Peyer's patch (tissue), 4 donors: ENCODE results near the gene AHI1. TPM values are rescaled to one million over a fixed set of nuclear protein-coding genes. Genes with fewer than 3 reads are reported as not detected.
A peak's percentile ranks its signal among the peaks of the same experiment; 100 is the strongest.

Experiments used
- DNase-seq, 3 donors: peaks; one replicate each; pipeline ENCODE4 v3.0.0-alpha.2; 2017 to 2019
- H3K27ac ChIP-seq, 4 donors: fragments of 200-600 bp; sonication (generic); one replicate each; pipeline ENCODE4 v1.5.1; 2016 to 2019
- H3K27me3 ChIP-seq, 2 donors: fragments of 200-600 bp; sonication (generic); one replicate each; pipeline ENCODE4 v1.5.1; 2019
- H3K36me3 ChIP-seq, 3 donors: fragments of 200-600 bp; sonication (generic); one replicate each; pipeline ENCODE4 v1.5.1; 2016 to 2019
- H3K4me1 ChIP-seq, 4 donors: fragments of 200-600 bp; sonication (generic); one replicate each; pipeline ENCODE4 v1.5.1; 2016 to 2019
- H3K4me3 ChIP-seq, 4 donors: fragments of 200-600 bp; sonication (generic); 1 replicate in 3 of 4; 2 replicates in 1 of 4; pipeline ENCODE4 v1.5.1; 2016 to 2019; ENCODE audit warnings: mild to moderate bottlenecking in 1 of 4
- H3K9me3 ChIP-seq, 4 donors: fragments of 200-600 bp; sonication (generic); one replicate each; pipeline ENCODE4 v1.5.1; 2016 to 2019; ENCODE audit warnings: mild to moderate bottlenecking in 1 of 4
- CTCF ChIP-seq, 6 experiments: fragments of 450-650 bp in 4 of 6; fragments of 200-600 bp in 2 of 6; sonication (generic) in 1 of 6; IDR thresholded peaks; one replicate each; pipeline ENCODE4 v1.5.1; 2017 to 2019; ENCODE audit warnings: antibody characterized with exemption in 6 of 6, mild to moderate bottlenecking in 3 of 6, moderate library complexity in 1 of 6
- POLR2A ChIP-seq, 2 donors: fragments of 450-650 bp; IDR thresholded peaks; one replicate each; pipeline ENCODE4 v1.5.1; 2017; ENCODE audit warnings: antibody characterized with exemption in 2 of 2, mild to moderate bottlenecking in 2 of 2, moderate library complexity in 2 of 2
- total RNA-seq, 4 donors: library from RNA; depleted of rRNA; stranded (reverse); fragments of >200 nt; gene quantifications; one replicate each; pipeline ENCODE4 v1.1.0, GENCODE V29; 2016

The AHI1 gene
- total RNA-seq, 4 donors from 2014 or later, result 4.4 to 141 (median 17.6) TPM

GRCh38 chr6:135261872-135262725 lies 235.4 kb downstream of the AHI1 start:
- Histone ChIP-seq H3K27me3 (no peaks in the 10 kb centered on the region), H3K4me1 (peaks cover 0 to 4% (median 0%) of the 10 kb centered on the region in 4 donors), H3K4me3 (no peak overlapping the region), H3K36me3 (no peaks in the 10 kb centered on the region), H3K9me3 (no peaks in the 10 kb centered on the region), H3K27ac (no peak overlapping the region)
- TF ChIP-seq POLR2A (IDR thresholded peaks at IDR 0.05) (no peak), CTCF (IDR thresholded peaks at IDR 0.05) (no peak)
- DNase-seq, result no peak

- no peaks in the 10 kb centered on the region for H3K36me3 ChIP-seq
- H3K27ac ChIP-seq, result no peak overlapping the region
- H3K4me3 ChIP-seq, result no peak overlapping the region
- H3K9me3 ChIP-seq, result no peaks in the 10 kb centered on the region
- no peak for DNase-seq
- TF ChIP-seq POLR2A (IDR thresholded peaks at IDR 0.05) (no peak), CTCF (IDR thresholded peaks at IDR 0.05) (no peak)
- H3K27me3 ChIP-seq, result no peaks in the 10 kb centered on the region
- H3K4me1 ChIP-seq, result peaks cover 0 to 9% (median 0%) of the 10 kb centered on the region in 4 donors
These were observed 236.9 kb downstream of the AHI1 start for GRCh38 chr6:135260612-135261011.

- H3K36me3 ChIP-seq, result no peaks in the 10 kb centered on the region
- H3K4me3 ChIP-seq, result no peak overlapping the region
- TF ChIP-seq POLR2A (IDR thresholded peaks at IDR 0.05) (no peak), CTCF (IDR thresholded peaks at IDR 0.05) (no peak)
- DNase-seq, result no peak
- H3K9me3 ChIP-seq, result no peaks in the 10 kb centered on the region
- H3K27ac ChIP-seq, result no peak overlapping the region
- no peaks in the 10 kb centered on the region for H3K27me3 ChIP-seq
- peaks cover 0 to 13% (median 0%) of the 10 kb centered on the region in 4 donors for H3K4me1 ChIP-seq
These were observed 238.6 kb downstream of the AHI1 start for GRCh38 chr6:135258970-135259369.

- no peaks in the 10 kb centered on the region for H3K9me3 ChIP-seq
- no peaks in the 10 kb centered on the region for H3K27me3 ChIP-seq
- no peak overlapping the region for H3K4me3 ChIP-seq
- no peak overlapping the region for H3K27ac ChIP-seq
- H3K4me1 ChIP-seq, result peaks cover 0 to 13% (median 0%) of the 10 kb centered on the region in 4 donors
- TF ChIP-seq CTCF (IDR thresholded peaks at IDR 0.05), result peak in 1 of 6 experiments; percentile 4
- no peak for TF ChIP-seq POLR2A (IDR thresholded peaks at IDR 0.05)
- no peak for DNase-seq
- H3K36me3 ChIP-seq, result no peaks in the 10 kb centered on the region
These were observed 239.7 kb downstream of the AHI1 start for GRCh38 chr6:135257631-135258405.

GRCh38 chr6:135256866-135257265 lies 240.7 kb downstream of the AHI1 start:
- H3K9me3 ChIP-seq, result no peaks in the 10 kb centered on the region
- no peak for DNase-seq
- no peaks in the 10 kb centered on the region for H3K27me3 ChIP-seq
- no peaks in the 10 kb centered on the region for H3K36me3 ChIP-seq
- no peak for TF ChIP-seq CTCF (IDR thresholded peaks at IDR 0.05)
- TF ChIP-seq POLR2A (IDR thresholded peaks at IDR 0.05), result no peak
- H3K27ac ChIP-seq, result no peak overlapping the region
- H3K4me1 ChIP-seq, result peaks cover 0 to 13% (median 0%) of the 10 kb centered on the region in 4 donors
- H3K4me3 ChIP-seq, result no peak overlapping the region
